Measurements from ENCODE around the gene CDK5.

The CDK5 gene

DNA sequence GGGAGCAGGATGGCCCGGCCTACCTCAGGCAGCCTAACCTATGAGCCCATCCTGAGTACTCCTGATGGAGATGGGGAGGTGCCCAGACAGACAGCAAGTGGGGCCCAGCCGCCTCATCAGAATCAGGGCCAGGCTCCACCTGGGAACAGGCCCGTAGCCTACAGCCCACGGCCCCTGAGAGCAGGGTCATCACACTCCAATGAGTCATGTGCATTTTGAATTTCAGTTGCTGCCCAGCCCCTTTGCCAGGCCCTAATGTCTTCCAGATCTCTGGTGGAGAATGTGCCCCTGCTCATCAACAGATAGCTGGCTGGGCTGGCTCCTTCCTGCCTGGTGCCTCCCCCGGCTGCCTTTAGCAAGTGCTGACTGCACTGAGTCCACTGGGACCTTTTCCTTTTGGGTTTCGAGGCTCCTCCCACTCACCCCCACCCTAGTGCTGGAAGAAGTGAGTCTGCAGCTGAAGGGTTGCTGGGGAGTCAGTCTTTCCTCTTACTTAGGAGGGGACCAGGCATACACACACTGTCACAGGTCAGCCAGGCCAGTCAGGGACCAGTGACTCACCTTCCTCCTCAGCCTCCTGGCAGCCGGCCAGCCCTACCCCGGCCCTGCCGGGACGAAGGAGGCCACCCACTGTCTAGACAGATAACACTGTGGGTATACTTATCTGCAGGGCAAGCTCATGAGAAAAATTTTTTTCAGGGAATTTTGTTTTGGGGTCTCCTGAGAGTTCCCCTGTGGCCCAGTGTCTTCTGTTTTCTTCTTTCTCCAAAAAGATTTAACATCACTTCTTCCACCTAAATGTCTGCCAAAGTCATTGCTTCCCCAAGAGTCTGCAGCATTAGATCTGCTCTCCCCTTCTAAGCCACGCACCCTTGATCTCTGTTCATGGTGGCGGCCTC is 18.5 kb downstream of the CDK5 start:
- DNase-seq (ENCODE audit: low read depth in 1 of 2, low spot score in 1 of 2) = peak; percentile 67 to 95
- TF ChIP-seq POLR2AphosphoS5 (IDR thresholded peaks at IDR 0.05; ENCODE audit: low read depth) (peak; percentile 42; the same call in 1 of the 2 replicates), SPI1 (IDR thresholded peaks at IDR 0.05; ENCODE audit: borderline replicate concordance, low read depth) (no peak), REST (IDR thresholded peaks at IDR 0.05; ENCODE audit: insufficient replicate concordance, low read depth) (no peak)
- H3K4me3 ChIP-seq (replicated peaks; ENCODE audit: insufficient read depth, low read length) = no peak overlapping the region
- no peak overlapping the region for H3K27ac ChIP-seq (replicated peaks)
- no peaks in the 10 kb centered on the region for H3K27me3 ChIP-seq (ENCODE audit: insufficient read depth, poor library complexity, severe bottlenecking)

DNA sequence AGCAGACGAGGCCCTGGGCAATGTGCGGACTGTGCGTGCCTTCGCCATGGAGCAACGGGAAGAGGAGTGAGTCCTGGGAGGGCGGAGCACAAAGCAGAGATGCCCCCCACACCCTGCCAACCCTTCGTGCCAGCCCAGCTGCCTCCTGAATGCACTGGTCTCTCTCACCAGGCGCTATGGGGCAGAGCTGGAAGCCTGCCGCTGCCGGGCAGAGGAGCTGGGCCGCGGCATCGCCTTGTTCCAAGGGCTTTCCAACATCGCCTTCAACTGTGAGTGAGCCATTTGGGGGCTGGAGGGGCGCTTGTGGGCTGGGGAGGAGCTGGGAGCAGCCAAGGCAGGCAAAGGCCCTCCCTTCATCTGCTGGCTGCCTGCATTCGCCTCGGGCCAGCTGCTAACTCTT is 21.8 kb downstream of the CDK5 start:
- Histone ChIP-seq H3K27ac (replicated peaks) (no peak overlapping the region), H3K27me3 (ENCODE audit: insufficient read depth, poor library complexity, severe bottlenecking) (no peaks in the 10 kb centered on the region), H3K4me3 (replicated peaks; ENCODE audit: insufficient read depth, low read length) (no peak overlapping the region)
- no peak for DNase-seq (ENCODE audit: low read depth in 1 of 2, low spot score in 1 of 2)
- TF ChIP-seq GABPA (IDR thresholded peaks at IDR 0.05; ENCODE audit: low read depth) = no peak
- no peak for TF ChIP-seq SPI1 (IDR thresholded peaks at IDR 0.05; ENCODE audit: borderline replicate concordance, low read depth)
- no peak for TF ChIP-seq POLR2AphosphoS5 (IDR thresholded peaks at IDR 0.05; ENCODE audit: low read depth)
- TF ChIP-seq, protein P1, sequence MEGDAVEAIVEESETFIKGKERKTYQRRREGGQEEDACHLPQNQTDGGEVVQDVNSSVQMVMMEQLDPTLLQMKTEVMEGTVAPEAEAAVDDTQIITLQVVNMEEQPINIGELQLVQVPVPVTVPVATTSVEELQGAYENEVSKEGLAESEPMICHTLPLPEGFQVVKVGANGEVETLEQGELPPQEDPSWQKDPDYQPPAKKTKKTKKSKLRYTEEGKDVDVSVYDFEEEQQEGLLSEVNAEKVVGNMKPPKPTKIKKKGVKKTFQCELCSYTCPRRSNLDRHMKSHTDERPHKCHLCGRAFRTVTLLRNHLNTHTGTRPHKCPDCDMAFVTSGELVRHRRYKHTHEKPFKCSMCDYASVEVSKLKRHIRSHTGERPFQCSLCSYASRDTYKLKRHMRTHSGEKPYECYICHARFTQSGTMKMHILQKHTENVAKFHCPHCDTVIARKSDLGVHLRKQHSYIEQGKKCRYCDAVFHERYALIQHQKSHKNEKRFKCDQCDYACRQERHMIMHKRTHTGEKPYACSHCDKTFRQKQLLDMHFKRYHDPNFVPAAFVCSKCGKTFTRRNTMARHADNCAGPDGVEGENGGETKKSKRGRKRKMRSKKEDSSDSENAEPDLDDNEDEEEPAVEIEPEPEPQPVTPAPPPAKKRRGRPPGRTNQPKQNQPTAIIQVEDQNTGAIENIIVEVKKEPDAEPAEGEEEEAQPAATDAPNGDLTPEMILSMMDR (IDR thresholded peaks at IDR 0.05; ENCODE audit: insufficient read depth, low read length) = no peak
- no peak for TF ChIP-seq REST (IDR thresholded peaks at IDR 0.05; ENCODE audit: insufficient replicate concordance, low read depth)

- no peak for DNase-seq (ENCODE audit: low read depth in 1 of 2, low spot score in 1 of 2)
- Histone ChIP-seq H3K27me3 (ENCODE audit: insufficient read depth, poor library complexity, severe bottlenecking) (no peaks in the 10 kb centered on the region), H3K27ac (replicated peaks) (no peak overlapping the region), H3K4me3 (replicated peaks; ENCODE audit: insufficient read depth, low read length) (no peak overlapping the region)
- TF ChIP-seq REST (IDR thresholded peaks at IDR 0.05; ENCODE audit: insufficient replicate concordance, low read depth) = no peak
- no peak for TF ChIP-seq POLR2AphosphoS5 (IDR thresholded peaks at IDR 0.05; ENCODE audit: low read depth)
- TF ChIP-seq GABPA (IDR thresholded peaks at IDR 0.05; ENCODE audit: low read depth) = no peak
- TF ChIP-seq, protein P1 (IDR thresholded peaks at IDR 0.05; ENCODE audit: insufficient read depth, low read length) = no peak
- TF ChIP-seq SPI1 (IDR thresholded peaks at IDR 0.05; ENCODE audit: borderline replicate concordance, low read depth) = no peak
Observed at GRCh38 chr7:151035026-151035717, 22.5 kb downstream of the CDK5 start.

All from HL-60 (cell line).